GM10248 (cell line): ENCODE results near the gene SSH2.
"Not testable (repeated sequence)": the region's sequence is repeated elsewhere in the genome, so short reads cannot be mapped to it uniquely, and the experiment has no call there.

Experiments
- CTCF ChIA-PET: fragments of 300-600 bp; sonication (Branson Sonifier 250); formaldehyde crosslinking; extraction: SDS; loops from one replicate; lab custom pipeline; 2021; ENCODE audit warnings: antibody characterized with exemption; lab: Yijun Ruan, JAX
- POLR2A ChIA-PET: fragments of 350-650 bp; sonication (Branson Sonifier 250); formaldehyde crosslinking; extraction: SDS; loops from one replicate; lab custom pipeline; 2020; ENCODE audit warnings: antibody characterized with exemption; lab: Yijun Ruan, JAX
- DNase-seq: peaks from one replicate; pipeline ENCODE4 v3.0.0; 2012; ENCODE audit errors: extremely low spot score
- TF ChIP-seq, protein P1 (sequence below): IDR thresholded peaks from 2 replicates; pipeline ENCODE4 v1.5.1; 2012; ENCODE audit warnings: mild to moderate bottlenecking, low read depth; ENCODE audit errors: extremely low read depth, missing control alignments, control extremely low read depth

The SSH2 gene

DNA sequence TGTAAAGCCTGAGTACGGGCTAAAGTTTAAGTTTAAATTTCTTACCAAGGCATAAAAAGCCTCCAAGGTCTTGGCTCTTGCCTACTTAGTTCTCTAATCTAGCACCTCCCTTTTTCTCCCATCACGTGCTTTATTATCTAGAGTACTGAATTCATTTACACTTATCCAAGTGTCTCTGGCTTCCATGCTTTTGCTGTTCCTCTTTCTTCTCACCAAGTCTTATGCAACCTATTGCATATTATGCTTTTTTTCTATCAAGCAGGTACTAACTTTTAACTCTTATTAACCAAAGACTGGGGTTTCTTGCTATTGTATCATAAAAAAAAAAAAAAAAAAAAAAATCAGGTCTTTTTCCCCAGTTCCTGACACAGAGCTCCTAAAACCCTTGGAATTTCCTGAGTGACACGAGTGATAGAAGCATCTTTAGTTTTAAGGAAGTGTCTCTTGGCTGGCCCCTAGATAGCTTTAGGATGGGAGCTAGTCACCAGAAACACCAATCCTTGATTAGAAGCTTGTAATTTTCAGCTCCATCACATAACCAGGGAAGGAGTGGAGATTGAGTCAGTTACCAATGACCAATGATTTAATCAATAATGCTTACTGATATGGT, 44.9 kb downstream of the SSH2 start:
- ChIA-PET POLR2A (no interaction called here), CTCF (interaction anchor here (1.2 to 1.3 kb wide), 2 partner anchors 17 to 47 kb away, joined by 3 to 4 read pairs; no protein-coding TSS in a partner anchor)
- no peak for DNase-seq
- TF ChIP-seq, protein P1, sequence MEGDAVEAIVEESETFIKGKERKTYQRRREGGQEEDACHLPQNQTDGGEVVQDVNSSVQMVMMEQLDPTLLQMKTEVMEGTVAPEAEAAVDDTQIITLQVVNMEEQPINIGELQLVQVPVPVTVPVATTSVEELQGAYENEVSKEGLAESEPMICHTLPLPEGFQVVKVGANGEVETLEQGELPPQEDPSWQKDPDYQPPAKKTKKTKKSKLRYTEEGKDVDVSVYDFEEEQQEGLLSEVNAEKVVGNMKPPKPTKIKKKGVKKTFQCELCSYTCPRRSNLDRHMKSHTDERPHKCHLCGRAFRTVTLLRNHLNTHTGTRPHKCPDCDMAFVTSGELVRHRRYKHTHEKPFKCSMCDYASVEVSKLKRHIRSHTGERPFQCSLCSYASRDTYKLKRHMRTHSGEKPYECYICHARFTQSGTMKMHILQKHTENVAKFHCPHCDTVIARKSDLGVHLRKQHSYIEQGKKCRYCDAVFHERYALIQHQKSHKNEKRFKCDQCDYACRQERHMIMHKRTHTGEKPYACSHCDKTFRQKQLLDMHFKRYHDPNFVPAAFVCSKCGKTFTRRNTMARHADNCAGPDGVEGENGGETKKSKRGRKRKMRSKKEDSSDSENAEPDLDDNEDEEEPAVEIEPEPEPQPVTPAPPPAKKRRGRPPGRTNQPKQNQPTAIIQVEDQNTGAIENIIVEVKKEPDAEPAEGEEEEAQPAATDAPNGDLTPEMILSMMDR, result no peak

DNA sequence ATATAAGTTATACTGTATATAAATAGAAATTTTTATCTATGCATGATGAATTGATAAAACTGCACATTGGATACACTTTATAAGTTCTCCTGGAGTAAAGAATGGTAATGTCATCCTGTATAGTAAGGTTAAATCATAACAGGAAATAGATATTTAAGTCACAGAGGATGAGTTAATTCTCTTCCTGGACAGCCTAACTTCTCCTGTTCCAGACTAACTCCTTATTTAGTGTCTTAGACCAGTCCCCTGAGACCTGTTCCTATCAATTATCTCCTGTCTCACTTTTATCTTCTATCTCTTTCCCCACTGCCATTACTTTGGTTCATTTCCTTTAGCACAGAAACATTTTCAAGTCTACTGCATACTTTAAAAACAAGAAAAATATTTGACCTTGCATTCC, 46.5 kb downstream of the SSH2 start:
- CTCF ChIA-PET, result no interaction called here
- POLR2A ChIA-PET, result no interaction called here
- DNase-seq, result no peak
- TF ChIP-seq, protein P1, result no peak

DNA sequence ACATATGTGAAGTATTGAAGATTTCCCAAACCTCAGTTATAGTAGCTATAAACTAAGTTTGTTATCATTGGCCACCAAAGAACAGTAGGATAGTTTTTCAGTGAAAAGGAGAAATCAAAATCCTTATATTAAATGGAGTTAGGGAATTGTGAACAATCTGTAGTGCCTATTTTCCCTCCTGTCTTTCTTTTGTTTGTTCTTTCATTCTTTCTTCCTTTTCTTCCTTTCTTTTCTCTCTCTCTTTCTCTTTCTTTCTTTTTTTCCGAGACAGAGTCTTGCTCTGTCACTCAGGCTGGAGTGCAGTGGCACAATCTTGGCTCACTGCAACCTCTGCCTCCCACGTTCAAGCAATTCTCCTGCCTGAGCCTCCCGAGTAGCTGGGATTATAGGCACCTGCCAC, 48.8 kb downstream of the SSH2 start:
- CTCF ChIA-PET, result interaction anchor here (1.0 to 1.4 kb wide), 2 partner anchors 41 to 212 kb away, joined by 3 to 4 read pairs; no protein-coding TSS in a partner anchor
- TF ChIP-seq, protein P1, result no peak
- no peak for DNase-seq
- POLR2A ChIA-PET, result no interaction called here

DNA sequence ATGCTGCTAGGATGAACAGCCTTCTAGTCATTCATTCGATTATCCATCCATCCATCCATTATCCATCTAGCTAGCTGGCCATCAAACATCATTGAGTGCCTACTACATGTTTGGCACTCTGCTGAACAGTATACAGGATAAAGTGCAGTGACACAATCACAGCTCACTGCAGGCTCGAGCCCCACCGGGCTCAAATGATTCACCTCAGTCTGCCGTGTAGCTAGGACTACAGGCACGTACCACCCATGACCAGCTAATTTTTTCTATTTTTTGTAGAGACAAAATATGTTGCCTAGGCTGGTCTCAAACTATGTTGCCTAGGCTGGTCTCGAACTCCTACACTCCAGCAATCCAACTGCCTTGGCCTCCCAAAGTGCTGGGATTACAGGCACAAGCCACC, 50.0 kb downstream of the SSH2 start:
- ChIA-PET CTCF (interaction anchor here (0.9 to 1.7 kb wide), 4 partner anchors 12 to 213 kb away, joined by 3 to 5 read pairs (median 4); no protein-coding TSS in a partner anchor), POLR2A (no interaction called here)
- DNase-seq, result no peak
- TF ChIP-seq, protein P1, result no peak

- no peak for DNase-seq
- POLR2A ChIA-PET, result no interaction called here
- CTCF ChIA-PET, result no interaction called here
- TF ChIP-seq, protein P1, result no peak
These were observed 55.0 kb downstream of the SSH2 start for GRCh38 chr17:29874931-29875596.

- POLR2A ChIA-PET, CTCF ChIA-PET, DNase-seq: not testable (repeated sequence)
These were observed 55.7 kb downstream of the SSH2 start for GRCh38 chr17:29874358-29874757.

DNA sequence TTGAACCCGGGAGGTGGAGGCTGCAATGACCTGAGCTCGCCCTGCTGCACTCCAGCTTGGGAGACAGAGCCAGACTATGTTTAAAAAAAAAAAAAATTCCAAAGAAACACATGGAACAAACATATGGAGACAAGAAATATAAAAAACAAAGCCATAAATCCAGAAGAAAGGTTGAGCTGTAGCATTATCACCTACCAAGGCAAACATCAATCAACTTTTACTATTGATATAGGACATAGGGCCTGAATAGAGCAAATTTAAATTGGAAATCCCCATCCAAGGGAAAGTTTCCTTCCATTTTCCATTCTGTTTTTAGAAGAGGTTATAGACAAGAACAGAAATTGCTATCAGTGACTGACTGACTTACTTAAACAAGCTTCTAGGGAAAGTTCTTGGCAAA, 56.6 kb downstream of the SSH2 start:
- no peak for DNase-seq
- POLR2A ChIA-PET, result no interaction called here
- CTCF ChIA-PET, result interaction anchor here (1.3 to 1.9 kb wide), 5 partner anchors 10 to 94 kb away, joined by 3 to 5 read pairs (median 3); no protein-coding TSS in a partner anchor
- TF ChIP-seq, protein P1, result no peak
